ENCODE results near the gene LPIN1.
"Not testable (repeated sequence)": the region's sequence is repeated elsewhere in the genome, so short reads cannot be mapped to it uniquely, and the experiment has no call there.

Gene LPIN1

GRCh38 chr2:11835403-11835802, 89.0 kb downstream of the LPIN1 start:
- DNase-seq (ENCODE audit: low spot score) = no peak

- DNase-seq (ENCODE audit: low spot score) = no peak
Measured at GRCh38 chr2:11836647-11837219, 90.3 kb downstream of the LPIN1 start.

GRCh38 chr2:11837875-11838734, 91.7 kb downstream of the LPIN1 start:
- DNase-seq (ENCODE audit: low spot score) = no peak

- DNase-seq (ENCODE audit: low spot score) = no peak
Measured at GRCh38 chr2:11839916-11840315, 93.5 kb downstream of the LPIN1 start.

- no peak for DNase-seq (ENCODE audit: low spot score)
Measured at GRCh38 chr2:11842336-11842735, 95.9 kb downstream of the LPIN1 start.

- DNase-seq (ENCODE audit: low spot score) = not testable (repeated sequence)
Measured at GRCh38 chr2:11844798-11845197, 98.4 kb downstream of the LPIN1 start.

GRCh38 chr2:11847935-11848334, 101.5 kb downstream of the LPIN1 start:
- DNase-seq (ENCODE audit: low spot score) = not testable (repeated sequence)

- no peak for DNase-seq (ENCODE audit: low spot score)
Measured at GRCh38 chr2:11850082-11850481, 103.7 kb downstream of the LPIN1 start.

- no peak for DNase-seq (ENCODE audit: low spot score)
Measured at GRCh38 chr2:11852526-11853196, 106.2 kb downstream of the LPIN1 start.

- no peak for DNase-seq (ENCODE audit: low spot score)
Measured at GRCh38 chr2:11853197-11853588, 106.8 kb downstream of the LPIN1 start.

GRCh38 chr2:11855064-11855760, 108.8 kb downstream of the LPIN1 start:
- DNase-seq (ENCODE audit: low spot score) = no peak

GRCh38 chr2:11856095-11856494, 109.7 kb downstream of the LPIN1 start:
- DNase-seq (ENCODE audit: low spot score) = no peak

- no peak for DNase-seq (ENCODE audit: low spot score)
Measured at GRCh38 chr2:11858883-11859282, 112.5 kb downstream of the LPIN1 start.

GRCh38 chr2:11859975-11860374, 113.5 kb downstream of the LPIN1 start:
- DNase-seq (ENCODE audit: low spot score) = not testable (repeated sequence)

GRCh38 chr2:11861044-11861443, 114.6 kb downstream of the LPIN1 start:
- DNase-seq (ENCODE audit: low spot score) = no peak

GRCh38 chr2:11862049-11862448, 115.6 kb downstream of the LPIN1 start:
- DNase-seq (ENCODE audit: low spot score) = no peak

- DNase-seq (ENCODE audit: low spot score) = no peak
Measured at GRCh38 chr2:11863103-11863502, 116.7 kb downstream of the LPIN1 start.

- DNase-seq (ENCODE audit: low spot score) = peak; percentile 88
Measured at GRCh38 chr2:11863513-11864328, 117.3 kb downstream of the LPIN1 start.

- DNase-seq (ENCODE audit: low spot score) = peak; percentile 19
Measured at GRCh38 chr2:11864724-11865123, 118.3 kb downstream of the LPIN1 start.

- no peak for DNase-seq (ENCODE audit: low spot score)
Measured at GRCh38 chr2:11865378-11865777, 118.9 kb downstream of the LPIN1 start.

GRCh38 chr2:11865805-11866204, 119.4 kb downstream of the LPIN1 start:
- DNase-seq (ENCODE audit: low spot score) = peak; percentile 39

All from ecto neural progenitor cell (in vitro differentiated cells).